NCI-H69 (cell line): ENCODE measurements around the gene NPIPA5.
"Not testable (repeated sequence)": the region's sequence is repeated elsewhere in the genome, so short reads cannot be mapped to it uniquely, and the experiment has no call there.

Experiments used
- DNase-seq: peaks from one replicate; lab custom pipeline; 2025; lab: John Stamatoyannopoulos, UW

NPIPA5 gene

DNA sequence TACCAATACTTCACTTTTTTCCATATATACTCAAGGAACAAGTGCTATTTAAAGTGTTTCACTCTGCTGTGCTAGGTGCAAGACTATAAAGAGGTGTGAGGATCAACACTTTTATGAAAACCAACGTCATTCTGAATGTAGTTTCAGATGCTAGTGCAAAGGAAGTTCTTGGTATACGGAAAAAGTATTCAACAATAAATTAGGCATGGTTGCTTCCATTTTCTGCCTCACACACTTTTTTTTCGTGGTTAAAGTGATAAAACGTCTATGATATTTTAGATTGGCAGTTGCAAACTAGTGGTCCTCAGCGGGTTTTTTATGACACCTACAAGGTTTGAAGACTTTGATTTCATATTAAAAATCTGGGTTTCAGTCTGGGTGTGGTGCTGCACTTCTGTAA is 11.8 kb upstream of the NPIPA5 start:
- not testable (repeated sequence) for DNase-seq

GRCh38 chr16:15388060-15388459 is 10.0 kb upstream of the NPIPA5 start:
- DNase-seq, result not testable (repeated sequence)

DNA sequence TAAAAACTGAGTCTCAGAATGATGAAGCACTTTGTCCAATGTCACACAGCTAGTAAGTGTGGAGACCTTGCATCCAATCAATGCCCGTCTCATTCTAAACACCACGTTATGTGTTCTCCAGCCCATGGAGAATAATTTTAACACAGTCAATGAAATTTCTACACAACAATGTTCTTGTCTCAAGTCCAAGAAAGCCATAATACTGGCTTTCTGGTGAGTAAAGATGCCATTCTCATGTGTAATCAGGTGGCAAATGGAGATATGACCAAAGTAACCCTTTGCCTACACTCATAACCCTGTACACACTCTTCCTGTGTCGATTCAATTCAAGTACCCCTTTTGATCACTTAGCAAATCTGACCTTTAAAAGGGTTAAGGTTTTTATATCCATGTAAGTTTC is 4.7 kb upstream of the NPIPA5 start:
- DNase-seq, result not testable (repeated sequence)

- DNase-seq, result not testable (repeated sequence)
These were observed 20.6 kb downstream of the NPIPA5 start for GRCh38 chr16:15357495-15357894.

- not testable (repeated sequence) for DNase-seq
These were observed 23.2 kb downstream of the NPIPA5 start for GRCh38 chr16:15354846-15355245.

- DNase-seq, result not testable (repeated sequence)
These were observed 25.2 kb downstream of the NPIPA5 start for GRCh38 chr16:15352852-15353251.

GRCh38 chr16:15351745-15352144 is 26.3 kb downstream of the NPIPA5 start:
- DNase-seq, result not testable (repeated sequence)

DNA sequence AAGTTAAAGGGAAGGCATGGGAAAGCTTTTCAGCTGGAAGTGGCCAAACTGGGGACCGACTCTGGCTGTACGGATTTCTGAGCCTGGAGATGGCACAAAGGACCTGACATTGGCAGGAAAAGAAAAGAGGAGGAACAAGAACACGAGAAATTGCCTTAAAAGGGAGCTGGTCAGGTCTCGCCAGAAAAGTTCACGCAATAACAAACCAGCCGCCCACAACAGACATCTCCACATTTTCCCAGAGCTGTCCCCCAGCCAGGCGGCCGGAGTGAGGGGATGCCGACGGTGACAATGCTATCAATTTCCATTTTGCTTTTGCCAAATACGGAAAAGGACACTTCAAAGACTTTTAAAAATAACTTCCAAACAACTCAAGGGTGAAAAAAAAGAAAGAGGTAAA is 26.8 kb downstream of the NPIPA5 start:
- DNase-seq, result not testable (repeated sequence)

DNA sequence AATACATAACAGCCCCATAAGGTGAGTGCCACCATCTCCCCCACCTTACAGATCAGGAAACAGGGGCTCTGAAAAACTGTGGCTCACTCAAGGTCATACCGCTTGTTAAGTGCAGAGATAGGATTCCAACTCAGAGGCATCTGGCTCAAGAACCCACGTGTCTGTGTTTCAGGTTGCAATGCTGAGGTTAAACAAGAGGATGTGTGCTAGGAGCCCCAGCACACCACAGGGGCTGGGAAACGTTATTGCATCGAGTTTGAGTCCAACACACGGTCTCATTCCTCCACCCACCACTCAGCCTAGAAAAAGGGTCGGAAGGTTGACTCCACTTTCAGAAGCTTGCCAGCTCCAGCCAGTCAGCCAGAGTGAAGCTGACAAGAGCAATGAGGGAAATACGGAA is 29.4 kb downstream of the NPIPA5 start:
- not testable (repeated sequence) for DNase-seq

DNA sequence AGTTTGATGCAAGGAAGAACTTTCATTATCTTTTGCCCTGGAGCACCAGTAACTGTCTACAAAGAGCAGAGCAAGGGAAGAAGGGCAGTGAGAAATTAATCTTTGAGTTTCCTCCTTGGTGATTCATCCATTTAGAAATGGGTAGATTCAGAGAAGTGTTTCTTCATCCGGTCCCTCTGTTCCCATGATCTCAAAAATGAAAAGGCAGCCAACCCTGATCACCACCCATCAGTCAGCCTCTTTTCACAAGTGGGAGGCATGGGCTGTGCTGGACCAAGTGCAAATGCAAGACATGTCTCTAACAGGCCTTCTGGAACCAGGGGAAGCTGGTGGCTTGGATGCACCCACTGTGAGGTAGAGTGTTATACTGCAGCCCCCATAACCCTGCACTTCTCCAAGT is 35.8 kb downstream of the NPIPA5 start:
- not testable (repeated sequence) for DNase-seq

- not testable (repeated sequence) for DNase-seq
These were observed 39.1 kb downstream of the NPIPA5 start for GRCh38 chr16:15338986-15339385.

- DNase-seq, result not testable (repeated sequence)
These were observed 40.0 kb downstream of the NPIPA5 start for GRCh38 chr16:15337974-15338605.

- not testable (repeated sequence) for DNase-seq
These were observed 42.5 kb downstream of the NPIPA5 start for GRCh38 chr16:15335609-15336008.

- DNase-seq, result not testable (repeated sequence)
These were observed 44.1 kb downstream of the NPIPA5 start for GRCh38 chr16:15333969-15334368.

DNA sequence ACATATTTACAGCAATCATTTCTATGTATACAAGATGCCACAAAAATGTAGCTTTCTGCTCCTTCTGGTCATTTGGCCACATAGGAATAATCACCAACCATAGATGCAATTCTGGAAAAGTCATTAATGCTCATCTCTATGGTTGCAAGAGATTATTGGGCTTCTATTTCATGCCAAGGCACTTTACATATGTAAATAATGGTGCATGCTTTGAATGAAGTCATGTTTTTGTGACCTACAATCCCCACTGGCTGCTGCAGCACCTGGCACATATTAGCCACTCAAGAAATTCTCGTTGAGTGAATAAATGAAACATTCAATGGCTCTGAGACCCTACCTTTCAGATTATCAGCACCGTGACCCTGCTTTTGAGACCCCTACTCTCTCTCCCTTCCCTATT is 47.1 kb downstream of the NPIPA5 start:
- DNase-seq, result not testable (repeated sequence)

GRCh38 chr16:15324954-15325353 is 53.1 kb downstream of the NPIPA5 start:
- DNase-seq, result not testable (repeated sequence)

GRCh38 chr16:15323373-15323772 is 54.7 kb downstream of the NPIPA5 start:
- not testable (repeated sequence) for DNase-seq

DNA sequence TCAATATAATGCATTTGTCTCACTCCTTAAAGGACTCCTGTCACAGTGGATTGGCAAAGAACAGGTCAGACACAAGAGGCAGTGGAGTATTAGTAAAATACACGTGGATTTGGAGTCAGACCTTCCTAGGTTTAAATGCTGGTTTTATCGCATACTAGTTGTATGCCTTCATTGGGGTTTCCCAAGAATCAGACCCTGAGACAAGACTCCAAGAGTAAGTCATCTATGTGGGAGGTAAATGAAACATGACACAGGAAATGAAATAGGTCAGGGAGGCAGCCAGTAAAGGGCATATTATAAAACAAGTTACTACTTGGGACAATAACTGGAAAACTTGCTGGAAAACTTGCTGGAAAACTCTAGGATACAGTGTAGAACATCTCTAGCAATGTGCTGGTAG is 56.9 kb downstream of the NPIPA5 start:
- not testable (repeated sequence) for DNase-seq

- DNase-seq, result not testable (repeated sequence)
These were observed 63.5 kb downstream of the NPIPA5 start for GRCh38 chr16:15314562-15314961.
